ENCODE data around the gene TTC1.
"Not testable (repeated sequence)": the region's sequence is repeated elsewhere in the genome, so short reads cannot be mapped to it uniquely, and the experiment has no call there.

Gene TTC1

DNA sequence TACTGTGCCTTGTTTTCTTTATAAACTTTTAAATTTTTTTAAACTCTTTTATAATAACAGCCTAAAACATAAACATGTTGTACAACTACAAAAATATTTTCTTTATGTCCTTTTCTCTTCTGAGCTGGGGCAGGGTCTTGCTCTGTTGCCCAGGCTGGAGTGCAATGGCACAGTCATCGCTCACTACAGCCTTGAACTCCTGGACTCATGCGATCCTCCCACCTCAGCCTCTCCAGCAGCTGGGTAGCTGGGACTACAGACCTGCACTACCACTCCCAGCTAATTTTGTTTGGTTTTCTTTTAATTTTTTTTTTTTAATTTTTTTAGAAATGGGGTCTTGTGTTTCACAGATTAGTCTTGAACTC is 31.5 kb downstream of the TTC1 start:
- DNase-seq (ENCODE audit: low read depth, low spot score), result no peak

DNA sequence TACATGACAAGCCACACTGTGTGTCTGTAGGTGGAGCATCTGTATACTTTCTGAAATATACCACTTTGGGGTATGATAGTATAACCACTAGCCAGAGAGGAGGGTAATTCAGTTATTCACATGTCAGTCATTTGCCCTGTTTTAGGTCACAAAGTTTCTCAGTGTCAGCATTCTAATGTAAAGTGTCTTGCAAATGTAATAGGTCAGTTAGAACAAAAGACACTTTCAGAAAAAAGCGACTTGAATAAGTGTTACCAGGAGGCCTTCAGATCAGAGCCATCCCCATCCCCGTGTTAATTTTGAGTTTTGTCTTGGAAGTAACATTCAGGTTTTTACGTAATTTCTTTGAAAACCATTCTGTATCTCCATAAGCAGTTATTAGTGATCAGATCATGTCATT is 33.7 kb downstream of the TTC1 start:
- DNase-seq (ENCODE audit: low read depth, low spot score), result no peak

DNA sequence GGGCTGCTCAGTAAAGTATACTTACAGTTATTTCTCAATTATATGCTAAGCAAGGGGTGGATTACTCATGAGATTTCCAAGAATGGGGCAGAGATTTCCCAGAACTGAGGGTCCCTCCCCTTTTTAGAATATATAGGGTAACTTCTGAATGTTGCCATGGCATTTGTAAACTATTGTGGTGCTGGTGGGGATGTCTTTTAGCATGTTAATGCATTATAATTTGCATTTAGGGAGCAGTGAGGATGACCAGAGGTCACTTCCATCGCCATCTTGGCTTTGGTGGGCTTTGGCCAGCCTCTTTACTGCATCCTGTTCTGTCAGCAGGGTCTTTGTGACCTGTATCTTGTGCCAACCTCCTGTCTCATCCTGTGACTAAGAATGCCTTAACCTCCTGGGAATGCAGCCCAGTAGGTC is 35.5 kb downstream of the TTC1 start:
- DNase-seq (ENCODE audit: low read depth, low spot score), result no peak

DNA sequence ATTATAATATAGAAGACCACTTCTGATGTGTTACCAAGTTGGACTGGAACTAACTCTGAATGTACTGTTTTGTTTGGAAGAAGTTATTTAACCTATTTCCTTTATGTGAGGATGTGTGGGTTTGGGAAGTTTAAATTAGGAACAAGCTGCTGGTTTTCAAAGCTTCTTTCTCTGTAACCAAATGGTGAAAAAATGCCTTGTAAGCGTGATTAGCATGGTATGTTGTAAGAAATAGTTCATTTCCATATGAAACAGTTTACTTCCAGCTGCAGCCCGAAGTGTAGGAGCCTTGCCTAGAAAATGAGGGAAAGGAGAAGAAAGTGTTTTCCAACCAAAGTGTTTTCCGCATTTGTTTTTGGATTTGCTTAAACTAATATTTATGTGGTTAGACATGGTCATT is 36.0 kb downstream of the TTC1 start:
- DNase-seq (ENCODE audit: low read depth, low spot score), result no peak

DNA sequence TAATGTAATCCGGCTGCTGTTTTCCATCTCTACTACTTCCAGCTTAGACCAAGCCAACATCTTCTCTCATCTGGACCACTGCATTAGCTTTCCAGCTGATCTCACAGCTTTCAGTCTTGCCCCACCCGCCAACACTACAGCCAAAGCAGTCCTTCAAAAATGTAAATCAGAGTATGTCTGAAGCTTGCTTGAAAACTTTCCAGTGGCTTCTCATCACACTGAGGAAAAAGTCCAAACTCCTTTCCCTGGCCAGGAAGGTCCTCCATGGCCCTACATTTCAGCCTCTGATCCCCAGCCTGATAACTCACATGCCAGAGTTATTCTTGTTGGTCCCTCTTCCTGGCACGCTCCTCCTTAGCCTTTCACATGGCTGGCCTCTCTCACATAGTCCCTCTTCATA is 38.5 kb downstream of the TTC1 start:
- DNase-seq (ENCODE audit: low read depth, low spot score), result no peak

GRCh38 chr5:160048131-160048530 is 39.2 kb downstream of the TTC1 start:
- DNase-seq (ENCODE audit: low read depth, low spot score), result no peak

DNA sequence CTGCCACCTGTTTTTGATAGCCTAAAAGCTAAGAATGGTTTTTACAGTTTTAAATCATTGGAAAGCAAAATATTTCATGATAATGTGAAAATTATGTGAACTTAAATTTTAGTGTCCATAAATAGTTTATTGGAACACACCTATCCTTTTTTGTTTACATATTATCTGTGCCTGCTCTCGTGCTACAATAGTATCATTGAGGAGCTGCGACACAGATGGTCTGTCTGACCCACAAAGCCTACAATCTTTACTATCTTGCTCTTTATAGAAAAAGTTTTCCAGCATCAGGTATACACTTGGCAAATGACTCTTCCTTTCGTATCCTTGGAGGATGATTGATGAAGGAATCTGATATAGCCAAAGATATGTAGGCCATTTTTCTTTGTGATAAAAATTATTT is 40.2 kb downstream of the TTC1 start:
- no peak for DNase-seq (ENCODE audit: low read depth, low spot score)

DNA sequence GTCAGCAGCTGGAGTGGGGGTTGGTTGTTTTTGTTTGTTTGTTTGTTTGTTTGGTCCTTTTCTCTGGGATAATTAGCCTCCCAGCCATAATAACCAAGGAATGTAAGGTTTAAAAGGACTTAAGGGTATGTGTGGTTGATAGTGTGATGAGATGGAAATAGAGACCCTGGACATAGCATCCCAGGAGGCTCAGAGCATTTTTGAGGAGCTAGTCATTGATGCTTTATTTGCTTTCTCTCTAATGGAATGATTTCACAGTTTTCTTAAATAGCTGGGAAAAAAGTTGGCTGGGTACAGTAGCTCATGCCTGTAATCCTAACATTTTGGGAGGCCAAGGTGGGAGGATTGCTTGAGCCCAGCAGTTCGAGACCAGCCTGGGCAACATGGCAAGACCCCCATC is 45.1 kb downstream of the TTC1 start:
- DNase-seq (ENCODE audit: low read depth, low spot score), result no peak

DNA sequence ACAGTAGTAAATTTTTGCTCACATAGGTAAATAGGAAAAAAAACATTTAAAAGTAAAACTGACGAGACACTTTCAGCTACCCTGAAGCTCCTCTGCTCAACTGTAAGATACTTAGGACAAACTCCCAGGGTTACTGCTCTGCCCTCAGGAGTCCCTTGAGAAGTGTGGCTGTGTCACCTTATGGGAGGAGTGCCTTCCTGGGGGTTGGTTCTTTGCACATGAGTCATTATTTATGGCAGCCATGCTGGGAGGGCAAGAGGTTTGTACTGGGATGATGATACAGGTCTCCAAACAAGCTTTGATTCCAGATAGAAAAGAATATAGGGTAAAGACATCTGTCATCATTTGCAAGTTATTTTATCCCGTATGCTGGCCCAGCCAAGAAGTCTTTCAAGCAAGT is 45.9 kb downstream of the TTC1 start:
- no peak for DNase-seq (ENCODE audit: low read depth, low spot score)

GRCh38 chr5:160057256-160057655 is 48.3 kb downstream of the TTC1 start:
- no peak for DNase-seq (ENCODE audit: low read depth, low spot score)

DNA sequence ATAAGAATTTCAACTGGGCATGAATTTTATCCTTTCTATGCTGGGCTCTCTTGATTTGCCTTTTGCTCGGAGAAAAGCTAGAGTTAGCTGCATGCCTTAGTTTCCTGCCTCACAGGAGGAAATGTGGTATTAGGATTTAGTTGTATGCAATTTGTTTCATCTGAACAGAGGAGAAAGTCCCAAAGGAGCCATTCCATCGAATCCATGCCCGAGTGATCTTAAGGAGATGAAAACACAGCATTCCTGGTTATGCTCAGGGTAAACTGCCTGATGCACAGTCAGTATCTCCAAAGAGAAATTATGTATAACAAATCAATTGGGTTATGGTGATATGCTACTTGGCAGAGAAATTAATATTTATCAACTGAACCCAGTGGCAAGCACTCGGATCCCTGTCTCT is 51.1 kb downstream of the TTC1 start:
- DNase-seq (ENCODE audit: low read depth, low spot score), result no peak

DNA sequence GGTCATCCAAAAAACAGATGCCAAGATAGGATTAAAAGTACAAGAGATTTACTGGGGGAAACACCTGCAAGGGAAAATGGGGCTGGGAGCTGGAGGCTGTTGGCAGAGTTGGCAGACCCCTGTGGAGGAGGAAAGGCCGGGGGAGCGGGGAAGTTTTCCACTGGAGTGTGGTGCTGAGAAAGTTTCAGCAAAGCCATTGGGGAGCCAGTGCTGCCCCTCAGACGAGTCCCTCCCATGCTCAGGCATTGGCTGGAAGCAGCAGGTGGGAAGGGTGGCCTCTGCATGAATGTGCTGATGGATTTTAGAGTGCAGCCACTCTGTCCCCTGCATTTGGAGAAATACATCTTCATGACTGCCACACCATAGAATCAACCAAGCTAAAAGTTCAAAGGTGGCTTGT is 52.8 kb downstream of the TTC1 start:
- DNase-seq (ENCODE audit: low read depth, low spot score), result no peak

- DNase-seq (ENCODE audit: low read depth, low spot score), result no peak
These were observed 55.5 kb downstream of the TTC1 start for GRCh38 chr5:160064417-160064810.

- no peak for DNase-seq (ENCODE audit: low read depth, low spot score)
These were observed 56.2 kb downstream of the TTC1 start for GRCh38 chr5:160064995-160065614.

DNA sequence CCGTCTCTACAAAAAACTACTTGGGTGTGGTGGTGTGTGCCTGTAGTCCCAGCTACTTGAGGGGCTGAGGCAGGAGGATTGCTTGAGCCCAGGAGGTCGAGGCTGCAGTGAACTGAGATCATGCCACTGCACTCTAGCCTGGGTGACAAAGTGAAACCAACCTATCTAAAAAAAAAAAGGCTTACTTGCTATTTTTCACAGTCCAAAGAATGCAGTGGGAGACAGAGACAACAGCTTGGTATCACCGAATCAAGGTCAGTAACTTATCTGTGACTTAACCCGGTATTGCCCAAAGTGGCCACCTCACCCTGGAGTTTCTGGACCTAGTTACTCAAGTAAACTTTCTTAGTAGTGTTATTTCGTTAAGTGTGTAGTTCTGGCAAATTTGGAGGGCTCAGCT is 60.2 kb downstream of the TTC1 start:
- not testable (repeated sequence) for DNase-seq (ENCODE audit: low read depth, low spot score)

GRCh38 chr5:160071516-160071915 is 62.6 kb downstream of the TTC1 start:
- no peak for DNase-seq (ENCODE audit: low read depth, low spot score)

DNA sequence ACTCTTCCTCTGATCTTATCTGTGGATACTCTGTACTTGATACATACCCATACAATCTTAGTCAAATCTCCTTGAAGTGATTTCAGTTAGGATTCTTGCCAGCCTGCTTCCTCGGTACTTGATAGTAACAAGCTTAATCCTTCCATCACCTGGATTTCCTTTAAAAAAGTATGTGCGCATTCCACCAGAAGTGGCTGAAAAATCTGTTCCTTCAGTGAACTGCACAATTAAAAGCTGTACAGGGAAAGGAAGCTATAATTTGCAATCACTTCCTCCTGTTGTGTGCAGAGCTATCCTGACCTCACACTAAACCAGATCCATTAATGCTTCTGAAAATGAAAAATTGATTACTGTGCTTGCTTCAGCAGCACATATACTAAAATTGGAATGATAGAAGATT is 63.0 kb downstream of the TTC1 start:
- DNase-seq (ENCODE audit: low read depth, low spot score), result no peak

DNA sequence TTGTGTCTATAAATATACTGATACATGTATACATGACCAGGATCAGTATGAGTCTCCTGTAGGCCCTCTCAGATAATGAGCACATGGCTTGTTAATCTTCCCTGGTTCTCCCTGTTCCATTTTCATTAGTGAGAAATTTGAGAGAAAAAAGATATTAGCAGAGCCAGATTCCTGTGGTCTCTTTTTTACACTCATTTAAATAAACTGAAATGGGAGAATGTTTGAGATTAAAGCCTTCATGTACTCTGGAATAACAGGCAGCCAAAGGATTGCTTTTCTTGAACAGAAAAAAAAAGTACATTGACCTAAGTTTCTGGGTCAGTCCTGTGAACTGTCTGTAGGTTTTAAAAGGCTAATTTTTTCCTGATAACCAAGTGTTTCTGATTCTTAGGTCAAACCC is 66.1 kb downstream of the TTC1 start:
- DNase-seq (ENCODE audit: low read depth, low spot score), result no peak

DNA sequence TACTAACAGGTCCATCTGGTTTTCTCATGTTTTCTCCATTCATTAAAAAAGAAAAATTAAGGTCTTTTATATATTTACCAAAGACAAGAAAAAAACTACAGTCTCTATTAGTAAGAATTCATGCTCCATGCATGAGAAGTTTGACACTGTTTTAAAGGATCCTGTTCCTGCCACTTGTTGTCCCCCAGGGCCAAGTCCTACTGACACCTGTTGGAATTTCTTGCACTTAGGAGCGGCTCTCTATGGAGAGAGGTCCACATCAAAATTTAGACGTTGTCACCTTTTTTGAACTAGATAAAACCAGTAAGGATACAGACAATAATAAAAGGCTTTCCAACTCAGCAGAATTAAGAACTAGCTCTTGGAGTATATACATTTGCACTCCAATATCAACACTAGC is 68.1 kb downstream of the TTC1 start:
- DNase-seq (ENCODE audit: low read depth, low spot score), result no peak

DNA sequence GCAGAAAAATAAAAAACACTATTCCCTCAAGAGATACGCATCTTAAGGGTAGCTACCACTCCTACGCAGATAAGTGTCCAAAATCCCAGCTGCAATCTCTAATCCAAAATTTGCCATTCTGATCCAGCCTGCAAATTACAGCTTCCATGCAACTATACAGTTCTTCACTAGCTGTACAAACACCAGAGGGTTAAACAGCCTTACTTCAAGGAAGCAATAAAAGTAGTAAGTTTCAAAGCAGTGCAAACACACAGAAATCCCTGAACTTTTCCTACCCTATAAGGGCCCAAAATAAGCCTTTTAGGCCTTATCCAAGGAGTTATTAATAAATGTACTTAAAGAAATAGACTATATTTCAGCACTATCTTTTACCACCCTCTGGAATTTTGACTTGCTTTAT is 70.8 kb downstream of the TTC1 start:
- DNase-seq (ENCODE audit: low read depth, low spot score), result no peak

DNA sequence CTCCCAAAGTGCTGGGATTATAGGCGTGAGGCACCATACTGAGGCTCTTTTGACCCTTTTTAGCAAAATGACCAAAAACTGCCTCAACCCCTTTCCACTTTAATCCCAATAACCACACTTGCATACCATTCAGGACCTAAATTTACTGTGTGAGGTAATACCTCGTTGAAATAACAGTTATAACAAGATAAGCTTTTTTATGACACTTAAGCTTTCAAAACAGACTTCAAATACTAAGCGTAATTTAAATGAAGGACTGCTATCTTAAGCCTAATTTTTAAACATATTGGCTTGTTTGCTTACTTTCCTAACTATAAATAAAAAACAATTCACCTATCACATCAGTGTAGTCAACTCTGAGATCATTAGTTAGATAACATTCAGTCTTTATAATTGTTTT is 72.6 kb downstream of the TTC1 start:
- DNase-seq (ENCODE audit: low read depth, low spot score), result no peak

DNA sequence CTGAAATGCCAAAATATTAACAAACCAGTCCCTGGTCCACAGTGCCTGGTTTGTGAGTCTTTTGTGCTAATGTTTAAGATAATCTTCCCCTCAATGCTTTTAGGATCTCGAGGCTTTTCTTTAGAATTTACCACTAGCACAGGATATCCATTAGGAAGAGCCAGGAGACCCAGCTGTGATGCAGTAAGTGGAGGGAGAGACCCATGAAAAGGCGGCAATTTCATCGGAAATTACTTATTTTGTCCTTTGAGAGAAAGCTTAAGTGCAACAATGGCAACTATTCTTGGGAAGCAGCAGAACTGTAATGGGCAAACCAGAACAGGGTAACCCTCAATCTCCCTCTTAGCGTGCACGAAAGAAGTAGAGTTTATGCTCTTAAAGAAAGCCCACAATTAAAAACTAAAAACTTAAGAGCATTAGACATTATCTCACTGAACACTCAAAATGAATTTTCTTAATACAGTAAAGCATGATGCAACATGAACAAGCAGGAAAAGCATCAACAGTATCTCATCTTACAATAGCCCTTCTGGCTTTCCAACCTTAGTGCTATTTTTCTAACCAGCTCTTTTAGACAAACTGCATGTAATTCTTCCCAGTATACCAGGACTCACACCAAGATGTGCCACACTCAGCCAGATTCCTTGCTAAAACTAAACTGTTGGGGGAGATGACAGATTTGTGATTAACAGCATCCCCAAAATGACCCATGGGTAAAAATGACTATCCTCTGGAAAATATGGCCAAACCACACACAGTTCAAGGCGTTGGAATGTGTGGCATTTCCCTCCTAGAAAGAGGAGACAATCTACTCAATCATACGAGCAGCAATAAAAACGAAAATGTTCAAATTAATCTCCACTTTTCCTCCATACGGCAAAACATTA is 73.9 kb downstream of the TTC1 start:
- no peak for DNase-seq (ENCODE audit: low read depth, low spot score)

GRCh38 chr5:160083501-160083900 is 74.6 kb downstream of the TTC1 start:
- DNase-seq (ENCODE audit: low read depth, low spot score), result no peak

- no peak for DNase-seq (ENCODE audit: low read depth, low spot score)
These were observed 75.2 kb downstream of the TTC1 start for GRCh38 chr5:160084144-160084543.

Measured in activated CD4-positive, CD25-positive, alpha-beta regulatory T cell treated with anti-CD3 and anti-CD28 coated beads, Interleukin-2, amount 50 U/mL, for 16 hours (primary cell).